Mammary epithelial cell (primary cell): ENCODE data around the gene EPHB2.

Experiments
- EZH2 ChIP-seq: IDR thresholded peaks from 2 replicates; pipeline ENCODE4 v1.6.1; 2012; ENCODE audit warnings: low read length, inconsistent platforms, borderline replicate concordance
- TF ChIP-seq, protein P1 (sequence below), 2 donors: IDR thresholded peaks in 1 of 2; conservative IDR thresholded peaks in 1 of 2; 2 replicates each; pipeline ENCODE4 v1.5.1; 2011 to 2012; ENCODE audit warnings: inconsistent platforms in 2 of 2, low read length in 2 of 2, mild to moderate bottlenecking in 2 of 2, control low read depth in 1 of 2, low read depth in 1 of 2; ENCODE audit not compliant: insufficient read depth in 1 of 2; ENCODE audit errors: extremely low read depth in 1 of 2

DNA sequence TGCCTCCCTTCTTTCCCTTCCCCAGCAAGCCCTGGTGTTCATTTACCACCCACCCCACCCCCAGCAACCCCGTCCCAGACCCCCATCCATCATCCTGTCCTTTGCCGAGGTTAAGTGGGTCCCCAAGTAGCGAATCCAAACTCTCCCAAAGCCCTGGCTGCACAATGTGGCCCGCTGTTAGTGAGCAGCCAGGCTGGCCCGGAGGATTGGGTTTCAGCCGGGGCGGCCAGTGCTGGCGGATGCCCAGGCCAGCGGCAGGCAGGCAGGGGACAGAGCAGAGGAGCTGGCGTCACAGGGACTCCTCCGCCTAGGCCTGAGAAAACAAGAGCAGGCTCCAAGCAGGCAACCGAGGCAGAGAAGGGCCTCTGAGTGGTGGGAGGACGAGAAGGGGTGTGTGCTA lies 61.4 kb downstream of the EPHB2 start:
- TF ChIP-seq, protein P1, sequence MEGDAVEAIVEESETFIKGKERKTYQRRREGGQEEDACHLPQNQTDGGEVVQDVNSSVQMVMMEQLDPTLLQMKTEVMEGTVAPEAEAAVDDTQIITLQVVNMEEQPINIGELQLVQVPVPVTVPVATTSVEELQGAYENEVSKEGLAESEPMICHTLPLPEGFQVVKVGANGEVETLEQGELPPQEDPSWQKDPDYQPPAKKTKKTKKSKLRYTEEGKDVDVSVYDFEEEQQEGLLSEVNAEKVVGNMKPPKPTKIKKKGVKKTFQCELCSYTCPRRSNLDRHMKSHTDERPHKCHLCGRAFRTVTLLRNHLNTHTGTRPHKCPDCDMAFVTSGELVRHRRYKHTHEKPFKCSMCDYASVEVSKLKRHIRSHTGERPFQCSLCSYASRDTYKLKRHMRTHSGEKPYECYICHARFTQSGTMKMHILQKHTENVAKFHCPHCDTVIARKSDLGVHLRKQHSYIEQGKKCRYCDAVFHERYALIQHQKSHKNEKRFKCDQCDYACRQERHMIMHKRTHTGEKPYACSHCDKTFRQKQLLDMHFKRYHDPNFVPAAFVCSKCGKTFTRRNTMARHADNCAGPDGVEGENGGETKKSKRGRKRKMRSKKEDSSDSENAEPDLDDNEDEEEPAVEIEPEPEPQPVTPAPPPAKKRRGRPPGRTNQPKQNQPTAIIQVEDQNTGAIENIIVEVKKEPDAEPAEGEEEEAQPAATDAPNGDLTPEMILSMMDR (conservative IDR thresholded peaks at IDR 0.05 in 1 of 2, IDR thresholded peaks at IDR 0.05 in 1 of 2; ENCODE audit: extremely low read depth in 1 of 2, insufficient read depth in 1 of 2, low read depth in 1 of 2, low read length in 2 of 2): no peak
- no peak for TF ChIP-seq EZH2
